Naive thymus-derived CD8-positive, alpha-beta T cell (primary cell): ENCODE measurements around the gene SLC30A5. TPM values are rescaled to one million over a fixed set of nuclear protein-coding genes. Genes with fewer than 3 reads are reported as not detected.

Source experiments
- polyA plus RNA-seq, 3 donors: library from polyadenylated mRNA; unstranded; fragments of 300-500 nt; fragmentation: Illumina TruSeq; gene quantifications; one replicate each; pipeline ENCODE4 v1.2.3, GENCODE V29; 2021
- total RNA-seq, 8 experiments: library from RNA in 2 of 8; stranded (reverse) in 2 of 8; gene quantifications; one replicate each; pipeline ENCODE4 v1.2.3 and lab custom pipeline; 2021 to 2026

SLC30A5 gene
- total and polyA plus RNA-seq, 5 experiments from 2014 or later = 23.3 to 48.1 (median 28.0) TPM

Other genes with a start within 250 kb of the SLC30A5 start
- 1 to 10 TPM; 3.0 to 4.6 TPM for gene CCNB1, start 73.1 kb downstream of the SLC30A5 start, total RNA-seq
- 1 to 10 TPM; 1.7 to 3.0 (median 2.2) TPM for gene CCNB1, start 73.1 kb downstream of the SLC30A5 start, polyA plus RNA-seq
- gene CENPH, start 95.6 kb downstream of the SLC30A5 start, total RNA-seq = 1 to 10 TPM; 8.3 to 9.7 TPM
- 10 to 100 TPM in 2 of 3 donors, 1 to 10 TPM in 1; 8.2 to 10.7 (median 10.1) TPM for gene CENPH, start 95.6 kb downstream of the SLC30A5 start, polyA plus RNA-seq
- 10 to 100 TPM; 20.6 to 25.4 TPM for gene CDK7, start 140.9 kb downstream of the SLC30A5 start, total RNA-seq
- 10 to 100 TPM; 18.2 to 20.8 (median 19.4) TPM for gene CDK7, start 140.9 kb downstream of the SLC30A5 start, polyA plus RNA-seq
- gene CCDC125, start 238.8 kb downstream of the SLC30A5 start, total RNA-seq = 1 to 10 TPM; 9.3 to 9.4 TPM
- 1 to 10 TPM; 1.7 to 6.7 (median 2.6) TPM for gene CCDC125, start 238.8 kb downstream of the SLC30A5 start, polyA plus RNA-seq